ENCODE results near the gene RFTN1. TPM values are rescaled to one million over a fixed set of nuclear protein-coding genes. Genes with fewer than 3 reads are reported as not detected.

The RFTN1 gene
- total RNA-seq, 1 donor from 2014 or later: 0.96 TPM

DNA sequence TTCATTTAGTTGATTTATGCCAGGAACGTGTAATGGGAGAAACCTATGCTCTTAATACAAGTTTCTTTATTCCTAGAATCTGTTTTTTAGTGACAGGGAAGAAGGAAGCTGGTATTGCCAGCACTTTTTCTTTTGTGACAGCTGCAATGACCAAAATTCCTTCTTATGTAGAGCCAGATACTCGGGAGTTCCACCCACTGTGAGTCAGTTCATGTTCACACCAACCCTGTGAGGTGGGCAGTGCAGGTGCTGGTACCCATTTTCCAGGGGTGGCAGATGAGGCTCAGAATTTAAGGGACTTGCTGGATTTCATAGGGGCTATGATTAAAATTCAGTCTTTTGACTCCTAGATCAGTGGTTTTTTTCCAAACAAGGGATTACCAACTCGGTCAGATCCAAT lies 213.8 kb downstream of the RFTN1 start:
- no peak overlapping the region for H3K27ac Mint-ChIP-seq
- no peak overlapping the region for H3K4me3 Mint-ChIP-seq (ENCODE audit: low read depth)
- H3K36me3 Mint-ChIP-seq (ENCODE audit: insufficient read depth): peaks cover 44% of the 10 kb centered on the region
- peaks cover 2% of the 10 kb centered on the region for H3K4me1 Mint-ChIP-seq (ENCODE audit: low read depth)
- peaks cover 9% of the 10 kb centered on the region for H3K9me3 Mint-ChIP-seq (ENCODE audit: low read depth)
- TF ChIP-seq, protein P1, sequence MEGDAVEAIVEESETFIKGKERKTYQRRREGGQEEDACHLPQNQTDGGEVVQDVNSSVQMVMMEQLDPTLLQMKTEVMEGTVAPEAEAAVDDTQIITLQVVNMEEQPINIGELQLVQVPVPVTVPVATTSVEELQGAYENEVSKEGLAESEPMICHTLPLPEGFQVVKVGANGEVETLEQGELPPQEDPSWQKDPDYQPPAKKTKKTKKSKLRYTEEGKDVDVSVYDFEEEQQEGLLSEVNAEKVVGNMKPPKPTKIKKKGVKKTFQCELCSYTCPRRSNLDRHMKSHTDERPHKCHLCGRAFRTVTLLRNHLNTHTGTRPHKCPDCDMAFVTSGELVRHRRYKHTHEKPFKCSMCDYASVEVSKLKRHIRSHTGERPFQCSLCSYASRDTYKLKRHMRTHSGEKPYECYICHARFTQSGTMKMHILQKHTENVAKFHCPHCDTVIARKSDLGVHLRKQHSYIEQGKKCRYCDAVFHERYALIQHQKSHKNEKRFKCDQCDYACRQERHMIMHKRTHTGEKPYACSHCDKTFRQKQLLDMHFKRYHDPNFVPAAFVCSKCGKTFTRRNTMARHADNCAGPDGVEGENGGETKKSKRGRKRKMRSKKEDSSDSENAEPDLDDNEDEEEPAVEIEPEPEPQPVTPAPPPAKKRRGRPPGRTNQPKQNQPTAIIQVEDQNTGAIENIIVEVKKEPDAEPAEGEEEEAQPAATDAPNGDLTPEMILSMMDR (IDR thresholded peaks at IDR 0.05; ENCODE audit: unreplicated experiment): no peak
- no peak for DNase-seq (ENCODE audit: low spot score, unreplicated experiment)
- no peaks in the 10 kb centered on the region for H3K27me3 Mint-ChIP-seq

- Mint-ChIP-seq H3K27ac (no peak overlapping the region), H3K36me3 (ENCODE audit: insufficient read depth) (peaks cover 45% of the 10 kb centered on the region)
Observed at GRCh38 chr3:16298891-16299290, 214.6 kb downstream of the RFTN1 start.

GRCh38 chr3:16297997-16298885 lies 215.3 kb downstream of the RFTN1 start:
- Mint-ChIP-seq H3K4me1 (ENCODE audit: low read depth) (no peaks in the 10 kb centered on the region), H3K36me3 (ENCODE audit: insufficient read depth) (peaks cover 50% of the 10 kb centered on the region), H3K4me3 (ENCODE audit: low read depth) (no peak overlapping the region), H3K9me3 (ENCODE audit: low read depth) (peaks cover 9% of the 10 kb centered on the region), H3K27me3 (no peaks in the 10 kb centered on the region), H3K27ac (no peak overlapping the region)
- TF ChIP-seq, protein P1 (IDR thresholded peaks at IDR 0.05; ENCODE audit: unreplicated experiment): no peak
- DNase-seq (ENCODE audit: low spot score, unreplicated experiment): no peak

More at GRCh38 chr3:16298891-16299290, 214.6 kb downstream of the RFTN1 start:
- TF ChIP-seq, protein P1 (IDR thresholded peaks at IDR 0.05; ENCODE audit: unreplicated experiment): no peak
- Mint-ChIP-seq H3K4me3 (ENCODE audit: low read depth) (no peak overlapping the region), H3K27me3 (no peaks in the 10 kb centered on the region), H3K9me3 (ENCODE audit: low read depth) (peaks cover 9% of the 10 kb centered on the region), H3K4me1 (ENCODE audit: low read depth) (no peaks in the 10 kb centered on the region)
- DNase-seq (ENCODE audit: low spot score, unreplicated experiment): no peak

GRCh38 chr3:16295298-16295890 lies 218.1 kb downstream of the RFTN1 start:
- DNase-seq (ENCODE audit: low spot score, unreplicated experiment): no peak
- H3K27me3 Mint-ChIP-seq: no peaks in the 10 kb centered on the region
- peaks cover 46% of the 10 kb centered on the region for H3K36me3 Mint-ChIP-seq (ENCODE audit: insufficient read depth)
- H3K4me1 Mint-ChIP-seq (ENCODE audit: low read depth): no peaks in the 10 kb centered on the region
- H3K4me3 Mint-ChIP-seq (ENCODE audit: low read depth): no peak overlapping the region
- peaks cover 13% of the 10 kb centered on the region for H3K9me3 Mint-ChIP-seq (ENCODE audit: low read depth)
- peak overlapping the region; percentile 2 for H3K27ac Mint-ChIP-seq
- TF ChIP-seq, protein P1 (IDR thresholded peaks at IDR 0.05; ENCODE audit: unreplicated experiment): no peak

- H3K27me3 Mint-ChIP-seq: no peaks in the 10 kb centered on the region
- H3K27ac Mint-ChIP-seq: no peak overlapping the region
- no peak overlapping the region for H3K4me3 Mint-ChIP-seq (ENCODE audit: low read depth)
- TF ChIP-seq, protein P1 (IDR thresholded peaks at IDR 0.05; ENCODE audit: unreplicated experiment): no peak
- peaks cover 46% of the 10 kb centered on the region for H3K36me3 Mint-ChIP-seq (ENCODE audit: insufficient read depth)
- peaks cover 13% of the 10 kb centered on the region for H3K9me3 Mint-ChIP-seq (ENCODE audit: low read depth)
- no peaks in the 10 kb centered on the region for H3K4me1 Mint-ChIP-seq (ENCODE audit: low read depth)
- no peak for DNase-seq (ENCODE audit: low spot score, unreplicated experiment)
Observed at GRCh38 chr3:16294844-16295243, 218.7 kb downstream of the RFTN1 start.
